HG03135 (cell line): ENCODE data around the gene ADM5.

Experiments used
- ATAC-seq: cut with Tn5 transposase; IDR thresholded peaks from one replicate; pipeline ENCODE4 v1.9.1; 2021; ENCODE audit warnings: mild to moderate bottlenecking, moderate library complexity; ENCODE audit not compliant: unreplicated experiment

The ADM5 gene

DNA sequence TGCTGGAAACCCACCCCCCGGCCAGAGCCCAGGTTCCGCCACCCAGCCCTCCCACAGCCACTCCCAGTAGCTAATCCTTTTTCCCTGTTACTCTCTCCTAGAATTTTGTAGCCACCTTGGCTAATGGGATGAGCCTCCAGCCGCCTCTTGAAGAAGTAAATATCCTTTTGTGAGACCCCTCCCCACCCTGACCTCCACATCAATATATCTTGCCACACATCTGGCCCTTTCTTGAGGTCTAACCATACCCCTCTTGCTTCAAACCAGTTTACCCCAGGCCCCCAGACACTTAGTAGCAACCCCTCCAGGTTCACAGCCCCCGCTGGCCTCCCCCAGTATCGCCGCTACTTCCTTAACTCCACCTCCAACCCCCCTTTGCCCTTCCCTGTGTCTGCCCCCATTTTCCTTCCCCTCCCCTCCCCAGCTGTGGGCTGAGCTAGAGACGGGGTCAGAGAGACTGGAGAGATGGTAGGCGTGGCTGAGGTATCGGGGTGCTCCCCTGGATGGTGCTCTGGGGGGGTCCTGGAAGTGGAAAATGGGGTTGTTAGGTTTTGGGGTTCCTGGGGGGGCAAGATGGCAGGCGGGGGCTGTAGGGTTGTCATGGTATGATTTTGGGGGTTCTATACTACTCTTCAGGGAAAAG, 9.5 kb upstream of the ADM5 start:
- no peak for ATAC-seq

GRCh38 chr19:49680421-49681351, 8.7 kb upstream of the ADM5 start:
- no peak for ATAC-seq

- no peak for ATAC-seq
Observed at GRCh38 chr19:49681830-49682229, 7.6 kb upstream of the ADM5 start.

GRCh38 chr19:49682274-49682673, 7.1 kb upstream of the ADM5 start:
- no peak for ATAC-seq

- ATAC-seq, result no peak
Observed at GRCh38 chr19:49683814-49684250, 5.6 kb upstream of the ADM5 start.

DNA sequence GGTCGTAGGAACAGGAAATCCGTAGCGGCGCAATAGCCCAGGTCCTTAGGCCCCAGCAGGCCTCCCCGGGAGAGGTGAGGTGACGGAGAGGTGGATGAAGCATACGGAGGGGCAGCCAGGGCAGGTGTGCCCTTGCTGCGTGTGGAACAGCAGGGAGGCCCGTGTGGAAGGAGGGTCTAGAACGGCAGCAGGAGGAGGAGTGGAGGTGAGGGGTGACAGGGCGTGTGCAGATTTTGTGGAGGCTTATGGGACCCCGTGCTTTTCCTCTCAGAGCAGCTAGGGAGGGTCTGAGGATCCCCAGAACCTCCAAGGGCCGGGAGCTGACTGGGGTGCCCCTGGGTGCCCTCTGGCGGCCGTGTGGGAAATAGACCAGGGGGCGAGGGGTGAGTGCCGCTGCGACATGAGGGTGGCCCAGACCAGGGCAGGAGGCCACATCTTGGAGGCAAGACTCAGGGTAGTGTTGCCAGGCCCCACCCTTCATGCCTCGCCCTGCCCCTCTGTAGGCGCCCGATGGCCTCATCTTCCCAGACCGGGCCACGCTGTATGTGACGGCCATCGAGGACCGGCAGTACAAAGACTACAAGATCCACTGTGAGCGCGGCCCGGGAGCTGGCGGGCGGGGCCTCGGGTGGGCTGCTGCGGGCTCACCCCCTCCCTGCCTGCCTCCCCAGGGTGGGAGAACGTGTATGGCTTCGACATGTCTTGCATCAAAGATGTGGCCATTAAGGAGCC, 5.0 kb upstream of the ADM5 start:
- no peak for ATAC-seq

- no peak for ATAC-seq
Observed at GRCh38 chr19:49684983-49685553, 4.3 kb upstream of the ADM5 start.

DNA sequence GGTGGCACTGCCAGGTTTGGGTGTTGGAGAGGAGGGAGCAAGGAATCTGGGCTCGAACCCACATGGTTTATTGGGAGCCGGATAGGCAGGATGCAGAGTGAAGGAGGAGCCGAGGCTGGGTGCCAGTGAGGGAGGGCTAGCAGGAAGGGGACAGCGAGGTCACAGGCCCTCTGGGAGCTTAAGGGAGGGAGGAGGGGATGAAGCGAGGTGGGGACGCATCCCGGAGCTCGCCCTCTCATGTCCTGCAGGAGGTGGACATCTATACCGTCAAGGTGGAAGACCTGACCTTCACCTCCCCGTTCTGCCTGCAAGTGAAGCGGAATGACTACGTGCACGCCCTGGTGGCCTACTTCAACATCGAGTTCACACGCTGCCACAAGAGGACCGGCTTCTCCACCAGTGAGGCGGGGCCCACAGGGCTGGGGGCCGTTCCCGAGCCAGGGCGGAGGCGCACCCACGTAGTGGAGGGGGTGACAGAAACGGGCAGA, 3.5 kb upstream of the ADM5 start:
- ATAC-seq, result no peak

- ATAC-seq, result no peak
Observed at GRCh38 chr19:49686503-49687088, 2.8 kb upstream of the ADM5 start.

DNA sequence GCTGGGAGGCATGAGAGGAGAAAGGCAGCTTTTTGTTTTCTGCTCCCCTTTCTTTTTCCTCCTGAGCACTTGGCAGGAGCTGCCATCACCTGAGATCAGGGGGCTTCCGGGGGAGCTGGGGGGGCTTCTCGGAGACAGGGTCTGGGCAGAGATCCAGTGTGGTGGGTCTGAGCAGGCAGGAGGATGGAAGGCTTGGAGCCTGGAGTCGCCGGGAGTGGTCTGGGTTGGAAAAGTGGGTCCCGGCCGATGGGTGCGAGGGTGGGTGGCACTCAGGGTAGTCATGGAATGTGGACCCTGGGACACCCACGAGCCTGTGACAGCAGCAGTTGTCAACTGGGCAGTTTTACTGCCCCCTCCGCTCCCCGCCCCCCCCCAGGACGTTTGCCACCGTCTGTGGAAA, 2.2 kb upstream of the ADM5 start:
- no peak for ATAC-seq

DNA sequence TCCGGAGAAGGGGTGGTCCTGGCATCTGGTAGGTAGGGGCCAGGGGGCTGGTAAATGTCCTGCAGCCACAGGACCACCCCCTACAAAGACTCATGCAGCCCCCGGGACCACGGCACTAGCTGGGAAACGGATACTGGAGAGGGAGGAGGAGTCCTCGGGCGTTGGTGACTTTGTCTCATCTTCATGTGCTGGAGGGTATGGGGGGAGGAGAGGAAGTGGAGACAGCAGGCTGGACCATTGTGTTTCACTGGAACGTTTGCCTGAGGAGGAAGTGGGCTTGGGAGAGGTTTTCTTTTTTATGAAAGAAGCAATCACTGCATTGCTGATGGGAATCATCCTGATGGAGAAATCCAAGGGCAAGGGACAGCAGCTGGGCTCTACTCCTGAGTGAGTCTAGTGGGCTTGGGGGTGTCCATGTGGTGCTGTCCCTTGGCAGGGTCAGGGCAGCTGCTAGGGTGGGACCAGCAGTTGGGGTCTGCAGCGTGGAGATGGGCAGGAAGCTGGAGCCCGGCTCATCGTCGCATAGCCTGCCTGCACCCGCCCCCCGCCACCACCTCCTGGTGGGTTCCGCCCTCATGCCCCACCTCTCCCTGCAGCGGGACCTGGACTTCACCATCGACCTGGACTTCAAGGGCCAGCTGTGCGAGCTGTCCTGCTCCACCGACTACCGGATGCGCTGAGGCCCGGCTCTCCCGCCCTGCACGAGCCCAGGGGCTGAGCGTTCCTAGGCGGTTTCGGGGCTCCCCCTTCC, 1.7 kb upstream of the ADM5 start:
- ATAC-seq, result no peak

DNA sequence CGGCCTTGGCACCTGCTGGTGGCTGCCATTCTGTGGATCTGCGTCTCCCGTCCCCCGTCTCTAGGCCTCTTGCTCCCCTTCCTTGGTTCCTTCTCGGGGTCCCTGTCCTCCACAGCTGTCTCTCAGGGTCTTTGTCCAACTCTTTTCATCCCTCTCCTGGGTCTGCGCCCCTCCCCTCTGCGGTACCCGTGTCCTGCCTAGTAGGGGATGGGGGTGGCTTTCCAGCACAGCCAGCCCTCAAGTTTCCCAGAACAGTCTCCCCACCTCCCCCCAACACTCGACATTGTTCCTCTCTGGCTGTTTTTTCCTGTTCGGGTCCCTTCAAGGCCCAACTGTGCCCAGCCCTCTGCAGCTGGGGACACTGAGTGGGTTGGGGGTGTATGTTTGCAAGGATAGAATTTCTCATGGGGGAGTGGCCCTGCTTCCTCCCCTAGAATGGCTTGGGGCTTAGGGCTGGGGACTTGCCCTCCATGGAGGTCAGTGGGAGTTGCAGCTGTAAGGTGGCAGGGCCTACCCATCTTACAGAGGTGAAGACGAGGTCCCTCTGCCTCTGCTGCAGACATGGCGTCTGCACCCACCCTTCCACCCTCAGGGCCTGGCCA, 762 bp upstream of the ADM5 start:
- ATAC-seq, result no peak

GRCh38 chr19:49690079-49690655, 773 bp downstream of the ADM5 start:
- ATAC-seq, result no peak

DNA sequence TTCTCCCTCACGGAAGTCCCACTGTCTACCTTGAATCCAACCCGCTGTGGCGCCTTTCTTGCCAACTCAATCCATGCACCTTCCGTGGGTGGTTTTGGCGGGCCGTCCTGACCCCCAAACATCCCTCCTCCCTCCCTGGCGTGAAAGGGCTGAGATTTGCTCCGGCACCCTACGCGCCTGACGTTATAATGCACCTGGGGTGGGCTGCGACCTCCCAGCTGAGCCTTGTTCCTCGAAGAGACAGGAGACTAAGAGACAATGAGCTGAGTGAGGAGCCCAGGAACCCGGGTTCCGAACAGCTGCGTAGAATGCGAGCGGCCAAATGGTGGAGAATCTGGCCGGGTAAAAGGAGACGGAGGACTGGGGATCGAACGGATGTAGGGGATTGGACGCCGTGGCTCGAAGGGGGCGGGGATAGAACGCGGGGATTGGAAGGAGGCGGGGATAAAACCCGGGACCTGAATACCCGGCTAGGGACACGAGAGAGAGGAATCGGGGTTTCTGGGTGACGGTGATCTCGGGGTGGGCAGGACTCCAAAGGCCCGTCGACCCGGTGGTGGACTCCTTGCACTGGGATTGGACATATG, 1.4 kb downstream of the ADM5 start, which contains the start of gene CPT1C:
CPT1C (plus strand) TSS at position 461 of the 587 bp plus-strand sequence. CDS start 1,137 bp downstream, outside the sequence.
- ATAC-seq, result no peak

GRCh38 chr19:49691243-49692146, 2.1 kb downstream of the ADM5 start:
- no peak for ATAC-seq

GRCh38 chr19:49692147-49692506, 2.7 kb downstream of the ADM5 start:
- ATAC-seq, result no peak

DNA sequence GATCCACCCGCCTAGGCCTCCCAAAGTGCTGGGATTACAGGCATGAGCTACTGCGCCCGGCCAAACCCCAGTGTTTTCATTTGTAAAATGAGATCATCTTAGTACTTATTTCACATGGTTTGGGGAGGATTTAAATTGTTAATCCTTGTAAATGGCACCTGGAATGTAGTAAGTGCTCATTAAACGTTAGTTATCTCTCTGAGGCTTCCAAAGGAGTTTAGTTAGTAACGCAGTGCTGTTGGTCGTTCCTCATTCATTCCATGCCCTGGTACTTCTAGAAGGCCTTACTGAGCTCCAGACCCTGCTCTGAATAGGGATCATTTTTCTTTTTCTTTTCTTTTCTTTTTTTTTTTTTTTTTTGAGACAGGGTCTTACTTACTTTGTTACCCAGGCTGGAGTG, 6.7 kb downstream of the ADM5 start:
- no peak for ATAC-seq

GRCh38 chr19:49696865-49697264, 7.5 kb downstream of the ADM5 start:
- ATAC-seq, result no peak
